NB4 (cell line): ENCODE data around the gene SLC35E4.

Source experiments
- CTCF ChIP-seq: IDR thresholded peaks from one replicate; pipeline ENCODE4 v1.5.1; 2012; ENCODE audit warnings: low read depth, low read length
- POLR2A ChIP-seq: IDR thresholded peaks from 2 replicates; pipeline ENCODE4 v1.6.1; 2011; ENCODE audit warnings: mild to moderate bottlenecking; ENCODE audit not compliant: insufficient read length; ENCODE audit errors: extremely low read depth

- TF ChIP-seq CTCF (no peak), POLR2A (no peak)
Observed at GRCh38 chr22:30607300-30607930, 28.2 kb upstream of the SLC35E4 start.
